ENCODE results near the gene MAG.
"Not testable (repeated sequence)": the region's sequence is repeated elsewhere in the genome, so short reads cannot be mapped to it uniquely, and the experiment has no call there.

GRCh38 chr19:35359395-35359794 is 67.4 kb downstream of the MAG start:
- not testable (repeated sequence) for TF ChIP-seq CTCF (conservative IDR thresholded peaks at IDR 0.05 in 1 of 2, IDR thresholded peaks at IDR 0.05 in 1 of 2; ENCODE audit: extremely low read depth in 1 of 2, insufficient read depth in 1 of 2, low read depth in 1 of 2, low read length in 2 of 2); EZH2 (IDR thresholded peaks at IDR 0.05; ENCODE audit: borderline replicate concordance, low read length)
